Vagina (tissue), 2 donors: ENCODE measurements around the gene PRDM16.

Experiments
- CTCF ChIP-seq, 3 experiments: fragments of 450-650 bp in 2 of 3; fragments of 200-600 bp in 1 of 3; sonication (generic) in 1 of 3; IDR thresholded peaks; one replicate each; pipeline ENCODE4 v1.5.1; 2017 to 2019; ENCODE audit warnings: antibody characterized with exemption in 3 of 3, mild to moderate bottlenecking in 2 of 3, moderate library complexity in 2 of 3
- POLR2A ChIP-seq, 2 donors: fragments of 450-650 bp; IDR thresholded peaks; one replicate each; pipeline ENCODE4 v1.6.1; 2017; ENCODE audit warnings: antibody characterized with exemption in 2 of 2, mild to moderate bottlenecking in 2 of 2, moderate library complexity in 2 of 2
- POLR2AphosphoS5 ChIP-seq, 2 donors: sonication (generic); formaldehyde crosslinking; IDR thresholded peaks; one replicate each; pipeline ENCODE4 v1.9.0; 2017; ENCODE audit warnings: antibody characterized with exemption in 2 of 2, mild to moderate bottlenecking in 2 of 2, low read depth in 1 of 2; ENCODE audit not compliant: insufficient read depth in 1 of 2

GRCh38 chr1:3452866-3453175 lies 383.8 kb downstream of the PRDM16 start:
- TF ChIP-seq CTCF (IDR thresholded peaks at IDR 0.05): no peak
- no peak for TF ChIP-seq POLR2A (IDR thresholded peaks at IDR 0.05)
- no peak for TF ChIP-seq POLR2AphosphoS5 (IDR thresholded peaks at IDR 0.05; ENCODE audit: insufficient read depth in 1 of 2, low read depth in 1 of 2)
